Measurements from ENCODE around the gene OR2T10. TPM values are rescaled to one million over a fixed set of nuclear protein-coding genes. Genes with fewer than 3 reads are reported as not detected.
"Not testable (repeated sequence)": the region's sequence is repeated elsewhere in the genome, so short reads cannot be mapped to it uniquely, and the experiment has no call there.

Gene OR2T10
- total RNA-seq, 2 experiments from 2014 or later: not detected

DNA sequence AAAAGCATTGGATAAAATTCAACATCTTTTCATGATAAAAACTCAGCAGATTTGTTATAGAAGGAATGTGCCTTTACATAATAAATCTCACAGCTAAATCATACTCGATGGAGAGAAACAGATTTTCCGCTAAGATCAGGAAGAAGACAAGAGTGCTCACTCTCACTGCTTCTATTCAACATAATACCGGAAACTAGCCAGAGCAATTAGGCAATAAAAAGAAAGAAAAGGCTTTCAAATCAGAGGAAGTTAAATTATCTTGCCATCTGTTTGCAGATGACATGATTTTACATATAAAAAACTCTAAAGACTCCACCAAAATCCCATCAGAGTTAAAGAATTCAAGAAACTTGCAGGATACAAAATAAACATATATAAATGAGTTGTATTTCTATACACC lies 26.7 kb downstream of the OR2T10 start:
- H3K4me1 ChIP-seq (ENCODE audit: insufficient read depth, low read length, poor library complexity, severe bottlenecking); DNase-seq (ENCODE audit: low spot score); H3K9me2 ChIP-seq (ENCODE audit: insufficient read depth, low read length); H3K4me3 ChIP-seq (ENCODE audit: low read depth, low read length, poor library complexity, severe bottlenecking); H3K36me3 ChIP-seq (ENCODE audit: insufficient read depth, low read length); BruUV-seq (replicated peaks); POLR2A ChIA-PET; H4K20me1 ChIP-seq (ENCODE audit: insufficient read depth, low read length); H2AFZ ChIP-seq (ENCODE audit: low read length); H3K9me3 ChIP-seq (ENCODE audit: low read length); intact Hi-C loops (cut with micrococcal nuclease; ENCODE audit: unreplicated experiment); H3K27ac ChIP-seq (ENCODE audit: low read depth, low read length, poor library complexity, severe bottlenecking); CTCF ChIA-PET (ENCODE audit: unreplicated experiment); H3K79me2 ChIP-seq (ENCODE audit: insufficient read depth, low read depth, low read length); H3K4me2 ChIP-seq (ENCODE audit: low read length): not testable (repeated sequence)

GRCh38 chr1:248569049-248569448 lies 28.5 kb downstream of the OR2T10 start:
- H3K9me3 ChIP-seq (ENCODE audit: low read length); H3K4me2 ChIP-seq (ENCODE audit: low read length); CTCF ChIA-PET (ENCODE audit: unreplicated experiment); POLR2A ChIA-PET; BruUV-seq (replicated peaks); H3K36me3 ChIP-seq (ENCODE audit: insufficient read depth, low read length); DNase-seq (ENCODE audit: low spot score); H3K4me1 ChIP-seq (ENCODE audit: insufficient read depth, low read length, poor library complexity, severe bottlenecking); H3K27ac ChIP-seq (ENCODE audit: low read depth, low read length, poor library complexity, severe bottlenecking); intact Hi-C loops (cut with micrococcal nuclease; ENCODE audit: unreplicated experiment); H3K79me2 ChIP-seq (ENCODE audit: insufficient read depth, low read depth, low read length); H3K4me3 ChIP-seq (ENCODE audit: low read depth, low read length, poor library complexity, severe bottlenecking); H3K9me2 ChIP-seq (ENCODE audit: insufficient read depth, low read length); H4K20me1 ChIP-seq (ENCODE audit: insufficient read depth, low read length); H2AFZ ChIP-seq (ENCODE audit: low read length): not testable (repeated sequence)

DNA sequence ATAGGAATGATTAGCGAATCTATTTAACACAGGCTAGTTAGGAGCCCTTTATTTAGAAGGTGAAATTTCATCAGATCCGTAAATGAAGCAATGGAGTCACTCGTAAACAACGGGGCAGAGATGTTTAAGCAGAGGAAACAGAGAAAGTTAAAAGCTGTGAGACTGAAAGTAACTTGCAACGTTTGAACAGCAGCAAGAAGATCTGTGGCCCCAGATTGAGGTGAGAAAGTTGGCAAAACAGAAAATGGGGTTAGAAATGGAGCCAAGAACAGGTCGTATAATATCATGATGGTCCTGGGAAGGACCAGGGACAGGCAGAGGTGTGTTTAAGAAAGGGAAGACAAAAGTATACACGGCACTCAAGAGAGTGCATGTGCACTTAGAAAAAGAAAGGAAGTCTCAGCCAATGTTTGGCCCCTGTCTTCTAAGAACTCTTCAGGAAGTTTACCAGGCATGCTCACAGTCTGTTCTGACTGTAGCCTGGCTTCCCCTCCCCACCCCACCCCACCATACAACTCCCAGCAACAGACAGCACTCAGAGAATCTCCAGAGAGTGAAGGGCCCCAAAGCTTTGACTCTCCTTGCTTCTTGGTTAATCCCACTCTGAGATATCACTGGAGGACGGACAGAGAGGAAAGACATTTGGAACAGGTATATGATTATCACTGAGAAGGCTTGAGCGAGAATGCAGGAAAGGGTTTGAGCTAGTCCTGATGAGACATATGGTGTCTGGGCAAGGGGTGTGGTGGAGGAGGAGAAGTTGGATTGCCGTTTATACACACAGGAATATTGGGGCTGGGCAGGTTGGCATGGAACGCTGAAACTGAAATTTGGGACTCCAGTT lies 31.7 kb downstream of the OR2T10 start:
- H2AFZ ChIP-seq (ENCODE audit: low read length); H3K9me3 ChIP-seq (ENCODE audit: low read length); H3K4me3 ChIP-seq (ENCODE audit: low read depth, low read length, poor library complexity, severe bottlenecking); CTCF ChIA-PET (ENCODE audit: unreplicated experiment); H3K9me2 ChIP-seq (ENCODE audit: insufficient read depth, low read length); H3K27ac ChIP-seq (ENCODE audit: low read depth, low read length, poor library complexity, severe bottlenecking); POLR2A ChIA-PET; H3K79me2 ChIP-seq (ENCODE audit: insufficient read depth, low read depth, low read length); intact Hi-C loops (cut with micrococcal nuclease; ENCODE audit: unreplicated experiment); H3K4me1 ChIP-seq (ENCODE audit: insufficient read depth, low read length, poor library complexity, severe bottlenecking); H3K4me2 ChIP-seq (ENCODE audit: low read length); H3K36me3 ChIP-seq (ENCODE audit: insufficient read depth, low read length); DNase-seq (ENCODE audit: low spot score); BruUV-seq (replicated peaks); H4K20me1 ChIP-seq (ENCODE audit: insufficient read depth, low read length): not testable (repeated sequence)

DNA sequence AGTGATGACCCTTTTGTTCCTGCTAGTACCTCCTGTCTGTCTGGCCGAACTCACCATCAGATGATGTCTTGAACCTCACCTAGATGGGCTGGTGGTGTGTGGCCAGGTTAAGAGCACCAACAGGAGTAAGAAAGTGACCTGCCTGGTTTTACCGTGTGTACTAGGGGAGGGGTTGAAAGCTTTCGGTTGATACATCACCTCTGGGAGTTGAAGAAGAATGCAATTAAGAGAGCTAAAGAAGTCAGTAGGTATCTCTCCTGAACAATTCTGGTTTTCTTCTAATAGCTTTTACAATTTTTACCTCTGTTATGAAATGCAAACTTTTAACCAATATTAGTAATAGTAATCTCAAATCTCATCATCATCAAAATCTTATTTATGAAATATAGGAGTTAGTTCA lies 34.8 kb downstream of the OR2T10 start, which contains the start of gene OR2T29:
Gene OR2T29, minus strand, starts transcription at position 101 of the 400 bp plus-strand sequence. CDS start 3,281 bp downstream, outside the sequence.
- H3K4me1 ChIP-seq (ENCODE audit: insufficient read depth, low read length, poor library complexity, severe bottlenecking); H3K4me2 ChIP-seq (ENCODE audit: low read length); H3K4me3 ChIP-seq (ENCODE audit: low read depth, low read length, poor library complexity, severe bottlenecking); H3K9me3 ChIP-seq (ENCODE audit: low read length); POLR2A ChIA-PET; CTCF ChIA-PET (ENCODE audit: unreplicated experiment); DNase-seq (ENCODE audit: low spot score); BruUV-seq (replicated peaks); intact Hi-C loops (cut with micrococcal nuclease; ENCODE audit: unreplicated experiment); H3K9me2 ChIP-seq (ENCODE audit: insufficient read depth, low read length); H2AFZ ChIP-seq (ENCODE audit: low read length); H3K27ac ChIP-seq (ENCODE audit: low read depth, low read length, poor library complexity, severe bottlenecking); H3K36me3 ChIP-seq (ENCODE audit: insufficient read depth, low read length); H4K20me1 ChIP-seq (ENCODE audit: insufficient read depth, low read length); H3K79me2 ChIP-seq (ENCODE audit: insufficient read depth, low read depth, low read length): not testable (repeated sequence)

- POLR2A ChIA-PET; H3K4me2 ChIP-seq (ENCODE audit: low read length); DNase-seq (ENCODE audit: low spot score); H3K79me2 ChIP-seq (ENCODE audit: insufficient read depth, low read depth, low read length); H3K4me1 ChIP-seq (ENCODE audit: insufficient read depth, low read length, poor library complexity, severe bottlenecking); H2AFZ ChIP-seq (ENCODE audit: low read length); H3K36me3 ChIP-seq (ENCODE audit: insufficient read depth, low read length); BruUV-seq (replicated peaks); H3K4me3 ChIP-seq (ENCODE audit: low read depth, low read length, poor library complexity, severe bottlenecking); CTCF ChIA-PET (ENCODE audit: unreplicated experiment); H3K9me2 ChIP-seq (ENCODE audit: insufficient read depth, low read length); H3K27ac ChIP-seq (ENCODE audit: low read depth, low read length, poor library complexity, severe bottlenecking); H4K20me1 ChIP-seq (ENCODE audit: insufficient read depth, low read length); H3K9me3 ChIP-seq (ENCODE audit: low read length); intact Hi-C loops (cut with micrococcal nuclease; ENCODE audit: unreplicated experiment): not testable (repeated sequence)
Observed at GRCh38 chr1:248551027-248551426, 46.5 kb downstream of the OR2T10 start.

DNA sequence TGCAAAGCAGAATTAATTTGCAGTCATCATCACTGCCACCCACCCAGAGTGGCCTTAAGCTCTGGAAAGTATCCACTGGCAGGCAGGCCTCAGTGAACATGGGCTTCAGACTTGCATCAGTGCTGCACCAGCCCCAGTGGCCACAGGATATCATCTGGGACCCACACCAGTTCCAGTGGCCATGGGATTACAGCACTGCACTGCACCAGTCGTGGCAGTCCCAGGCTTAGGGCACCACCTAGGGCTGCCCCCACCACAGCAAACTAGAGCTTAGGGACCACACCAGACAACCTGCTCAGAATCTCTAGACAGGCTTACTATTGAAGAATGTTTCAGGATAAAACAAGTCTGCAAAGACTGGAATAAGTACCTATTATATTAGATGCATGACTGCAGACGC lies 50.1 kb downstream of the OR2T10 start:
- DNase-seq (ENCODE audit: low spot score): not testable (repeated sequence)

More for the DNA sequence above, 50.1 kb downstream of the OR2T10 start:
- H3K9me2 ChIP-seq (ENCODE audit: insufficient read depth, low read length); H3K27ac ChIP-seq (ENCODE audit: low read depth, low read length, poor library complexity, severe bottlenecking); H3K36me3 ChIP-seq (ENCODE audit: insufficient read depth, low read length); H2AFZ ChIP-seq (ENCODE audit: low read length); POLR2A ChIA-PET; H4K20me1 ChIP-seq (ENCODE audit: insufficient read depth, low read length); BruUV-seq (replicated peaks); H3K9me3 ChIP-seq (ENCODE audit: low read length); H3K4me3 ChIP-seq (ENCODE audit: low read depth, low read length, poor library complexity, severe bottlenecking); CTCF ChIA-PET (ENCODE audit: unreplicated experiment); intact Hi-C loops (cut with micrococcal nuclease; ENCODE audit: unreplicated experiment); H3K79me2 ChIP-seq (ENCODE audit: insufficient read depth, low read depth, low read length); H3K4me2 ChIP-seq (ENCODE audit: low read length); H3K4me1 ChIP-seq (ENCODE audit: insufficient read depth, low read length, poor library complexity, severe bottlenecking): not testable (repeated sequence)
